Activated CD4-positive, alpha-beta T cell treated with anti-CD3 and anti-CD28 coated beads, Interleukin-2, amount 10 ng/mL, durations not matched to agents 24 days and 14 days (primary cell): ENCODE data around the gene TMEM150C. TPM values are rescaled to one million over a fixed set of nuclear protein-coding genes. Genes with fewer than 3 reads are reported as not detected.

Experiments
- DNase-seq: peaks from one replicate; pipeline ENCODE4 v3.0.0; 2022
- H3K27ac Mint-ChIP-seq: one replicate; pipeline ENCODE4 v1.8.0; 2022; ENCODE audit warnings: mild to moderate bottlenecking, mixed read lengths
- H3K27me3 Mint-ChIP-seq: one replicate; pipeline ENCODE4 v1.8.0; 2022; ENCODE audit warnings: mixed read lengths
- H3K36me3 Mint-ChIP-seq: one replicate; pipeline ENCODE4 v1.8.0; 2022; ENCODE audit warnings: low read depth, mild to moderate bottlenecking, mixed read lengths
- H3K4me1 Mint-ChIP-seq: one replicate; pipeline ENCODE4 v1.8.0; 2021; ENCODE audit warnings: mixed read lengths
- H3K4me3 Mint-ChIP-seq: one replicate; pipeline ENCODE4 v1.8.0; 2022; ENCODE audit warnings: mild to moderate bottlenecking, moderate library complexity, mixed read lengths
- H3K9me3 Mint-ChIP-seq: one replicate; pipeline ENCODE4 v1.8.0; 2021; ENCODE audit warnings: mixed read lengths
- intact Hi-C: fragments of 100-400 bp; cut with micrococcal nuclease; formaldehyde crosslinking; loops from one replicate; pipeline ENCODE4 v1.15.1; 2023
- total RNA-seq: library from RNA; stranded (reverse); gene quantifications from 2 replicates; pipeline ENCODE4 v1.2.3, GENCODE V29; 2022

The TMEM150C gene
- total RNA-seq: not detected in 2 replicates

DNA sequence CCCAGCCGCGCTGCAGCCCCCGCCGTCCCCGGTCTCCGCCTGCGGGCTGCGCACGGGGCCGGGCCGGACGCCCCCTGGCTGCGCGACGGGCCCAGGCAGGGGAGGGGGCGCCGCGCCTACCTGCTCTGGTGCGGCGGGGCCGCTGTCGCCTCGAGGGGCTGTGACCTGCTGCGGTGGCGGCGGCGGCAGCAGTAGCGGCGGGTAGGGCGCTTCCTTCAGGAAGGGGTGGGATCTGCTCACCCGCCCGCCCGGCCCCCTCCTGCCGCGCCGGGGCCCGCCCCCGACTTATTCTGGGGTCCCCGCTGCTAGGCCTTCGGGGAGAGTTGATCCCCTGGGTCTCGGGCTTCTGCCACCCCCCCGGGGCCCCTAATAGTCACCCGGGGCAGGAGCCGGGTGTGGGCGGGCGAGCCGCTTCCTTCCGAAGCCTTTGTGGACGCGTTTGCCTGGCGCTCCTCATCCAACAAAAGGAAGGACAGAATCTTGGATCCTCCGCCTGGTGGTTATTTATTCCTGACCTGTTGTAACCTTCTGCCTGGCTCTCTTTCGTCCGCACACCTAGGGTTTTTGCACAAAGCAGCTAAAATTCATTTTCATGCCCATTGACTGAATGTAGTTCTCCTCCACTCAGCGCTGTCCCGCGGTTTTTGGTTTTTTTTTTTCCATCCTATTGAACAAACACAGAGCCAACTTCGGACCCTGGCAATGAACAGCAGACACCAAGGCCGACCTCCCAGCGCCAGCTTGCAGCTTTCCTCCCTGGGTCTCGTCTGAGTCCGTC, at the start of gene TMEM150C:
Gene TMEM150C, minus strand, starts transcription at position 203 of the 778 bp plus-strand sequence. CDS start 57,331 bp downstream, outside the sequence.
- Mint-ChIP-seq H3K27ac (no peak within 1 kb of the TSS), H3K27me3 (peaks cover 52% of the 10 kb centered on the region), H3K4me1 (peaks cover 10% of the 10 kb centered on the region), H3K9me3 (no peaks in the 10 kb centered on the region), H3K36me3 (no peaks in the 10 kb centered on the region), H3K4me3 (peak within 1 kb of the TSS; percentile 76)
- DNase-seq: no peak
- intact Hi-C loops: no loop called here

DNA sequence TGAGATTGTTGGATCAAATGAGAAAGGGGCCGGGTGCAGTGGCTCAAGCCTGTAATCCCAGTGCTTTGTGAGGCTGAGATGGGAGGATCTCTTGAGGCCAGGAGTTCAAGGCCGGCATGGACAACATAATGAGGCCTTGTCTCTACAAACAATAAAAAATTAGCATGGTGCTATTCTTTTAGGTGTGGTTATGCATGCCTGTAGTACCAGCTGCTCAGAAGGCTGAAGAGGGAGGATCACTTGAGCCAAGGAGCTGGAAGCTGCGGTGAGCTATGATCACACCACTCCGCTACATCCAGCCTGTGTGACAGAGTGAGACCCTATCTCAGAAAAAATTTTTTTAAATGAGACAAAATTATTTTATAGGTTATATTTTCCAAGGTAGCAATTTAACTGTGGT, 49.7 kb upstream of the TMEM150C start:
- peaks cover 2% of the 10 kb centered on the region for H3K27me3 Mint-ChIP-seq
- H3K9me3 Mint-ChIP-seq: no peaks in the 10 kb centered on the region

DNA sequence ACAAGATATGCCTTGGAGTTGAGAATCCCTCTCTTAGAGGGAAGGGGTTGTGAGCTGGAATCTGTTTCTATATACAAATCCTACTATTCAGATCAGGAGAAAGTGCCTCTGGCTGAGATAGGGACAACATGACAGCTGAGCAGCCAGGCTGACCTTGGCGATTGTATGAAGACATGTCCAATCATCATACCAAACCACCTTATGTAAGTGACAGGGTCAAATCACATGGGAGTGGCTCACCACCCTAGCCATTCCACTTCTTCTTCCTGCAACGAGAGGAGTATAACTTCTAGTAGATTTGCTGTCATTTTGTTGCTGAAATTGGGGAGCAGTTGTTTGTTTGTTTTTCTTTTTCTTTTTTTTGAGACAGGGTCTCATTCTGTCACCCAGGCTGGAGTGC, 48.3 kb upstream of the TMEM150C start:
- intact Hi-C loops: no loop called here
- H3K4me1 Mint-ChIP-seq: no peaks in the 10 kb centered on the region
- no peak overlapping the region for H3K27ac Mint-ChIP-seq
- H3K27me3 Mint-ChIP-seq: peaks cover 2% of the 10 kb centered on the region
- H3K9me3 Mint-ChIP-seq: no peaks in the 10 kb centered on the region
- no peak for DNase-seq
- no peak overlapping the region for H3K4me3 Mint-ChIP-seq
- H3K36me3 Mint-ChIP-seq: no peaks in the 10 kb centered on the region

More for the DNA sequence above, 49.7 kb upstream of the TMEM150C start:
- intact Hi-C loops: no loop called here
- Mint-ChIP-seq H3K36me3 (no peaks in the 10 kb centered on the region), H3K27ac (no peak overlapping the region), H3K4me1 (no peaks in the 10 kb centered on the region), H3K4me3 (no peak overlapping the region)
- no peak for DNase-seq

DNA sequence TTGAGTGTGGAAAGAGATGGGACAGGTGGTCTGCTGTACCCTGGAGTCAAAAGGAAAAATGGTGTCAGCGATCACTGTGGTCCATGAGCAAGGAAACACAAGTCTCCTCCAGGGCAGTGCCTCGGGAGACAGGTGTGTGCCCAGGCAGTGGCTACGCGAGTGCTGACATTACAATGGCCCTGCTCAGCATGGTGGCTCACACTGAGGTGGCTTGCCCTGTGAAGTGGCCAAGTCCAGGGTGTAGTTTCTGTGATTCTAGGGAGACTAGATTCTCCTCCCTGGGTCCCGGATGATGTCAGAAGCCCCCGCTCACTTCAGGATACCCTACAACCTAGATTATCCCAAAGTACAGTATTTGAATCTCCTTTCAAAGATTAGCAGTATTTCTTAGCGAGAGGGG, 44.8 kb upstream of the TMEM150C start:
- DNase-seq: no peak
- Mint-ChIP-seq H3K9me3 (no peaks in the 10 kb centered on the region), H3K27ac (no peak overlapping the region), H3K4me3 (no peak overlapping the region), H3K4me1 (no peaks in the 10 kb centered on the region), H3K36me3 (no peaks in the 10 kb centered on the region), H3K27me3 (peaks cover 2% of the 10 kb centered on the region)
- intact Hi-C loops: no loop called here

DNA sequence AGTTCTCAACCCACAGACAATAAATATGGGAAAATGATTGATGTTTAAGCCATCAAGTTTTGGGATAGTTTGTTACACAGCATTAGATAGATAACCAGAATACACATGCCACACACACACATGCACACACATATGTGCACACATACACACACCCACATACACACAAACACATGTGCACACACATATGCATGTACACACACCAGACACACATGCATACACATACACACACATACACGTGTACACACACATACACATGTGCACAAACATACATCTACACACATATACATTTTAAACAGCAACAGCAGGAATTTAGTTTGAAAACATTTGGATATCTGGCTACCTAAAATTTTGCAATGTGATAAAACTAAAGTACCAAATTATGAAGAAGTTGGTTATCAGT, 42.7 kb upstream of the TMEM150C start:
- Mint-ChIP-seq H3K4me3 (no peak overlapping the region), H3K27ac (no peak overlapping the region), H3K4me1 (no peaks in the 10 kb centered on the region), H3K27me3 (peaks cover 4% of the 10 kb centered on the region), H3K9me3 (no peaks in the 10 kb centered on the region), H3K36me3 (no peaks in the 10 kb centered on the region)
- intact Hi-C loops: no loop called here
- no peak for DNase-seq

DNA sequence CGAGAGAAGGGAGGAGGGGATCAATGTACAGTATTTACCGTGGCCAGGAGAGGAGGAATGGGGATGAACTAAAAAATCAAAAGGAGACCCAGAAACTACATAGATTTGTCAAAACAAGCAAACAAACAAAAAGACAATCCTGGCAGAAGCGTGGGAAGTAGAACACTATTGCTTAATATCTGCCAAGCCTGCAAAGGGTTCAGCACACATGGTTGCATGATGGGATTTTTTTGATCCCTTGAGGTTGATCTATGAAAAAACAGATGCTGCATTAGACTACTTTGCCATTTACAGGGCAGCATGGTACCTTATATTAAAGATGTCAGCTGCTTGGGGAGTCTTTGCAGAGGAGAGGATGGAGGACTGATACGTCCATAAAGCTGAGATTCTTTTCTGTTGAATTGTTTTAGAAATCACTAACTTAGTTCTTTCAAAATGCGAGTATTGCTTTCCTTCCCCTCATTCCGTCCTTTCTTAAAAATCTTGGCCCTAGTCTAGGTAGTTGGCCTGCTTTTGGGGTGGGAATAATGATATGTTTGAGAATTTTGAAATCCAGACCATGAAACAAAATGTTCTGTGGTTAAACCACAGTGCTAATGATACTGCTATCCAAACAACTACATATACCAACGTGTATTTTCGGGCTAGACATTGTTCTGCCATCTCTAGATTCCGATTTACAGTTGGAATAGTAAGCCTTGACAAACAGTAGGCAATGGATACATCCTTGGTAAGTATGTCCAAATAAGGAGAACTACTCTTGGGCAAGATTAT, 39.6 kb upstream of the TMEM150C start:
- DNase-seq: no peak
- no peaks in the 10 kb centered on the region for H3K36me3 Mint-ChIP-seq
- H3K27ac Mint-ChIP-seq: no peak overlapping the region
- H3K27me3 Mint-ChIP-seq: peaks cover 5% of the 10 kb centered on the region
- no peaks in the 10 kb centered on the region for H3K9me3 Mint-ChIP-seq
- H3K4me1 Mint-ChIP-seq: no peaks in the 10 kb centered on the region
- no peak overlapping the region for H3K4me3 Mint-ChIP-seq
- intact Hi-C loops: no loop called here

DNA sequence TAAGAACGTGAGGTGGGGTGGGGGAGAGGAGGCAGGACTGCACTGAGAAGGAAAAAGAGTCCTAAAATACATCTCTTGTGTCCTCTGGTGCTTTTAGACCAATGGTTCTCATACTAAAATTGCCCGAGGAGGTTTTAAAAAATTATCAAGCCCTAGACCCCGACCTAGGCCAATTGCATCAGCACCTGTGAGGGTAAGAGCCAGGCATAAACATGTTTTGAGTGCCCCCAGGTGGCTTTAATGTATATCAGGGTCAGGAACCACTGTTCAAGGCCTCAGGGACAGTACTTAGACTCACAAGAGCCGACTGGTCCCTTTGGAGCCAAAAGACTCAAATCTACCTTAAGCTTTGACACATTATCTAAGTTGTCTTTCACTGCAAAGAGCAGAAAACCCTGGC, 37.5 kb upstream of the TMEM150C start:
- Mint-ChIP-seq H3K4me3 (no peak overlapping the region), H3K9me3 (no peaks in the 10 kb centered on the region), H3K36me3 (no peaks in the 10 kb centered on the region), H3K4me1 (no peaks in the 10 kb centered on the region), H3K27ac (no peak overlapping the region), H3K27me3 (peaks cover 8% of the 10 kb centered on the region)
- intact Hi-C loops: no loop called here
- DNase-seq: no peak

DNA sequence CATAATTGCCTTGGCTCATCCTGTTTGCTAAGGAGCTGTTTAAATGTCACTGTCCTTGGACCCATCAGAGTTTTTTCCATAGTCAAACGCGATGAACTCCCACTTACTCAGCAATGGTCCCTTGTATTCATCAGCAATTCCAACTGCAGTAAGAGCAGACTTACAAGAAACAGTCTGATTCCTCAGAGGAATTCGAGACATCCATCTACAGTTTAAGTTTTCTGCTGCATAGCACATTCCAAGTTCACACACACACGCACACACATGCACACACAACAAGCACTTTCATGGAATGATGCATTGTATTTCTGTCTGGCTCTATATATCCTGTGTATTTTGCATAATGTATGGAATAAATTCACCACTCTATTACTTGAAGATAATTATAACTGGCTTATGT, 32.7 kb upstream of the TMEM150C start:
- H3K4me3 Mint-ChIP-seq: no peak overlapping the region
- no peak overlapping the region for H3K27ac Mint-ChIP-seq
- H3K36me3 Mint-ChIP-seq: no peaks in the 10 kb centered on the region
- DNase-seq: no peak
- no peaks in the 10 kb centered on the region for H3K9me3 Mint-ChIP-seq
- H3K4me1 Mint-ChIP-seq: no peaks in the 10 kb centered on the region
- peaks cover 11% of the 10 kb centered on the region for H3K27me3 Mint-ChIP-seq
- intact Hi-C loops: no loop called here

DNA sequence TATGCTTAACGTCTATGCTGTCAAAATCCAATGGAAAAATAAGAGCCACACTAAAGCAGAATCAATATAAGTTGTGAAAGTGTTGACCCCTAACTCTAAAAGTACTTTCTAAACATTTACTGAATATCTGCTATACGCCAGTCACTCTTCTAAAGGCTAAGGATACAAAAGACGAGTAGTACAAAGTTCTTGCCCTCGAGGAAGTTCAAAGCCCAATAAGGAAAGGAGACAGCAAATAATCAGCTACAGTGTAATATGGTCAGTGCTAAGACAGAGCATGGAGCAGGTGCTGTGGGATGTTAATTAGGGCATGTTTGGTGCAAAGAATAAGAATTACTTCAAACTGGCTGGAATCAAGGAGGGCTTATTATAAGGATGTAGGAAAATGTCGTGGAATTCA, 31.6 kb upstream of the TMEM150C start:
- H3K36me3 Mint-ChIP-seq: no peaks in the 10 kb centered on the region
- no peak overlapping the region for H3K27ac Mint-ChIP-seq
- H3K9me3 Mint-ChIP-seq: no peaks in the 10 kb centered on the region
- peaks cover 14% of the 10 kb centered on the region for H3K27me3 Mint-ChIP-seq
- DNase-seq: no peak
- intact Hi-C loops: no loop called here
- no peaks in the 10 kb centered on the region for H3K4me1 Mint-ChIP-seq
- H3K4me3 Mint-ChIP-seq: no peak overlapping the region

DNA sequence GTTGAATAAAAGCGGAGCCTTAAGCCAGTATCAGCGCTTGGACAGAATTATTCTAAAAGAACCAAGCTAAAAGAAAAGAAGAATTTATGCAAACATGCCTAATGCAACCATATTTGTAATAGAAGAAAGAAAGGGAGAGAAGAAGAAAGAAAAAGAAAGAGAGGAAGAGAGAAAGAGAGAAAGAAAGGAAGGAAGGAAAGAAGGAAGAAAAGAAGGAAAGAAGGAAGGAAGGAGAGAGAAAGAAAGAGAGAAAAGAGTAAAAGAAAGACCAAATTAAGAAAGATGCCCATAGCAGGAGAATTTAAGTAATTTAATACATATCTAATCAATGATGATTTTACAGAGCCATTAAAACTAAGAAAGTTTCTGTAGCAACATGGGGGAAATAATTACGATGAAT, 30.9 kb upstream of the TMEM150C start:
- H3K9me3 Mint-ChIP-seq: no peaks in the 10 kb centered on the region
- DNase-seq: no peak
- H3K4me1 Mint-ChIP-seq: no peaks in the 10 kb centered on the region
- no peak overlapping the region for H3K27ac Mint-ChIP-seq
- H3K36me3 Mint-ChIP-seq: no peaks in the 10 kb centered on the region
- peaks cover 14% of the 10 kb centered on the region for H3K27me3 Mint-ChIP-seq
- H3K4me3 Mint-ChIP-seq: no peak overlapping the region
- intact Hi-C loops: no loop called here

DNA sequence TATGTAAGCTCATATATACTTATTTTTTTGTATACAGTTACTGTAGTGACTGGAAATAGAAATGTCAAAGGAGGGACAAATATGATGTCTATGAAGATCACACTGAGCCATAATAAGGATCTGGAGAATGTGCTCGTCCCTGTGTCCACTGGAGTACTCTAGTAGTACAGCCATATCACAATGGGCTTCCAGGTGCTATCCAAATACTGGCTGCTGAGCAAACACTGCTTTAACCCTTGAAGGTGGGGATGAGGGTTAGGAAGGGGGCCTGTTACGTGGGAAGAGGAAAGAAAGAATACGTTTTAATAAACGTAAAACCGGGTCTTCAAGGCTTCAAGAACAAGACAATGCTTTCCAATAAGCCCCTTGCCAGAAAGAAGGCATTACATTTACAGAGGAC, 29.8 kb upstream of the TMEM150C start:
- no peaks in the 10 kb centered on the region for H3K4me1 Mint-ChIP-seq
- H3K4me3 Mint-ChIP-seq: no peak overlapping the region
- peaks cover 13% of the 10 kb centered on the region for H3K27me3 Mint-ChIP-seq
- DNase-seq: no peak
- no peaks in the 10 kb centered on the region for H3K36me3 Mint-ChIP-seq
- no peaks in the 10 kb centered on the region for H3K9me3 Mint-ChIP-seq
- intact Hi-C loops: no loop called here
- no peak overlapping the region for H3K27ac Mint-ChIP-seq

DNA sequence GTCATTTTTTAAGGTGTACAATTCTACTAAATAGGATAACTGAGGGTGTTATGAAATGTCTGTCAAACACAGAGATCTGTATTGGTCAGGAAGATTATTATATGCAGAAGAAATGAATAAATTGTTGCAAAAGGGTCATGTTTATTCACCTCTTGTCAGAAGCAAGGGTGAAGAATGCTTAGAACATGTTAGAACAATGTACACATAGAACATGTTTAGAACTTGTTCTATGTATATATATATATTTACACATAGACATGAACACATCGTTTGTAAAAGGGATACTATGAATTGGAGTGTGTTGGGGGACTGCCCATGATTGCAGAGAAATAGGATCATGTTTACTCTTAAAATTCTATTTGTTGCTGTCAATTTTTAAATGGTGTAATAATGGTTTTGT, 28.0 kb upstream of the TMEM150C start:
- intact Hi-C loops: no loop called here
- no peaks in the 10 kb centered on the region for H3K36me3 Mint-ChIP-seq
- no peak overlapping the region for H3K27ac Mint-ChIP-seq
- no peak for DNase-seq
- no peaks in the 10 kb centered on the region for H3K9me3 Mint-ChIP-seq
- peaks cover 10% of the 10 kb centered on the region for H3K27me3 Mint-ChIP-seq
- no peaks in the 10 kb centered on the region for H3K4me1 Mint-ChIP-seq
- H3K4me3 Mint-ChIP-seq: no peak overlapping the region

DNA sequence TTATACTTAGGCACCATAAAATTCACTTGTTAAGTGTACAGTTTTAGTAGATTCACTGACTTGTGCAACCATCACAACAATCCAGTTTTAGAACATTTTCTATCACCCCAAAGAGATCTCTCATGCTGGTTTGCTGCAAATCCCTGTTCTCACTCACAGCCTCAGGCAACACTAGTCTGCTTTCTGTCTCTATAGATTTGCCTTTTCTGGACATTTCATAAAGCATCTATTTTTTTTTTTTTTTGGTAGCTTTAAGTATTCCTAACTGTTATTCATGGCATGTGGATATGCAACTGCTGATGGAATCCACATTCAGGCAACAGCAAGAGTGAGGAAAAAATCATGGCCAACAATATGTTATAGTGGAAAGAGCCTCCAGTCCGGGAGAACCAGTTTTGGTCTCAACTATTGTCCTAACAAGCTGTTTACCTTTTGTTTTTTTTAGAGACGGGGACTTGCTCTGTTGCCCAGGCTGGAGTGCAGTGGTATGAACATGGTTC, 27.0 kb upstream of the TMEM150C start:
- intact Hi-C loops: no loop called here
- Mint-ChIP-seq H3K9me3 (no peaks in the 10 kb centered on the region), H3K27me3 (peaks cover 8% of the 10 kb centered on the region), H3K4me3 (no peak overlapping the region), H3K4me1 (no peaks in the 10 kb centered on the region), H3K36me3 (no peaks in the 10 kb centered on the region), H3K27ac (no peak overlapping the region)
- DNase-seq: no peak

DNA sequence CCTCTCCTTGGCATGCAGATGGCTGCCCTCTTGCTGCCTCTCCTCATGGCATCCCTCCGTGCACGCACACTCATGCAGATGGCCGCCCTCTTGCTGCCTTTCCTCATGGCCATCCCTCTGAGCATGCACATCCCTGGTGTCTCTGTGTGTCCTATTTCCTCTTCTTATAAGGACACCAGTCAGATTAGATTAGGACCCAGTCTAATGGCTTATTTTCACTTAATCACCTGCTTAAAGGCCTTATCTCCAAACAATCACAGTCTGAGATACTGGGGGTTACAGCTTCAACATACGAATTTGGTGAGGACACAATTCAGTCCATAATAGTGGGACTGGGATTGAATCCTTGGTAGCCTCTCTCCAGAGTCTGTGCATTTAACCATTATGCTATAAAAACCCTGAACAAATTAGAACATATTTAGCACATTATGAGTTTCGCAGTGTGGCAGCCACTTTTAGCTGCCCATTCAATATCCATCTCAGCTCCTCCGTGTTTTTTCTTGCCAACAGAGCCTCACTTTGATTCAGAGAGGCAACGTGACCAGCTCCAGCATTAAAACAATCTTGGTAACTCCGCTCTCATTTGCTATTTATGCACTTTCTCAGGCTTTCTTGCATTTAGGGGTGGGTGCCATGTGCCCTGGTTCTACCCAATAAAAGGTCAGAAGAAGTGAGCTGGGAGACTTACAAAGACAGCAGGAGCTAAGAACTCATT, 26.2 kb upstream of the TMEM150C start:
- Mint-ChIP-seq H3K4me3 (no peak overlapping the region), H3K4me1 (no peaks in the 10 kb centered on the region), H3K27ac (no peak overlapping the region), H3K9me3 (no peaks in the 10 kb centered on the region), H3K36me3 (no peaks in the 10 kb centered on the region), H3K27me3 (peaks cover 11% of the 10 kb centered on the region)
- intact Hi-C loops: no loop called here
- DNase-seq: no peak
